Activated CD8-positive, alpha-beta memory T cell treated with anti-CD3 and anti-CD28 coated beads, Interleukin-2, amount 50 U/mL, for 4 hours (primary cell): ENCODE results near the gene TSPAN32.

Experiments
- DNase-seq: peaks from one replicate; pipeline ENCODE4 v3.0.0-alpha.2; 2020

The TSPAN32 gene

DNA sequence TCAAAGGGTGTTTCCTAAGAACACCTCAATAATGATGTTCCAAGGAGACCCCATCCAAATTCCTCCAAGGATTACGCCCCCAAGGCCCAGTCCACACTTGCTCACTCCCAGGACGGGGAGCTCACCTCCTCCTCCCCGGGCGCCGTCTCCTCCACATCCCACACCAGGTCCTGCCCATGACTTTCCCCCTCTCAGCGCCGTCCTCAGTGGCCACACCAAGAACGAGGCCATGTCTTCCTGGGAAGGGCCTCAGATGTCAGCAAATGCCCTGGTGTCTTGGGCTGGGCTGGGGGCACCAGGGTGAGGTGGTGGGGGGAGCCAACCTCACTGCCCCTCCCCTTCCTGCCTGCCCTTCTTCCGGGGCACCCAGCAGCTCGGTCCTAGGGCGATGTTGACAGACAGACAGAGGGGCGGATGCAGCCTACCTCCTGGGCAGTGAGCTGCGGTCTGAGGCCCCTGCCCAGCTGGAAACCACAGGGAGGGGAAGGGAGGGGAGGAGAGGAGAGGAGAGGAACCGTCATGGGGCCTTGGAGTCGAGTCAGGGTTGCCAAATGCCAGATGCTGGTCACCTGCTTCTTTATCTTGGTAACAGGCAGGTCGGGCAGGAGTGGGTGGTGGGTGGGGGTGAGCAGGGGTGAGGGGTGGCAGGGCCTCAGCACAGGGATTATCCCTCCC lies at the start of gene TSPAN32, which contains the start of gene C11orf21:
Gene TSPAN32, plus strand, starts transcription at position 383 of the 675 bp plus-strand sequence. Its CDS starts 137 bp downstream, at position 520.
Gene C11orf21, minus strand, starts transcription at position 288 of the 675 bp plus-strand sequence. Its CDS starts 110 bp downstream, at position 178.
- peak; percentile 49 for DNase-seq

DNA sequence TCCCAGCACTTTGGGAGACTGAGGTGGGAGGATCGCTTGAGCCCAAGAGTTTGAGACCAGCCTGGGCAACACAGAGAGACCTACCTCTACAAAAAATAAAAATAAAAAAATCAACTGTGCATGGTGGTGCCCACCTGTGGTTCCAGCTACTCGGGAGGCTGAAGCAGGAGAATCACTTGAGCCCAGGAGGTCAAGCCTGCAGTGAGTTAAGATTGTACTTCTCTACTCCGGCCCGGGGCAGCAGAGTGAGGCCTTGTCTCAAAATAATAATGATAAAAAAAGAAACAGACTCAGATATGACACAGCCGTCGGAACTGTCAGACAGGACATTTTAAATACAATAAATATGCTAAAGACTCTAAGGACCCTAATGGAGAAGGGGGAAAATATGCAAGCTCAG lies 49.8 kb upstream of the TSPAN32 start:
- no peak for DNase-seq

DNA sequence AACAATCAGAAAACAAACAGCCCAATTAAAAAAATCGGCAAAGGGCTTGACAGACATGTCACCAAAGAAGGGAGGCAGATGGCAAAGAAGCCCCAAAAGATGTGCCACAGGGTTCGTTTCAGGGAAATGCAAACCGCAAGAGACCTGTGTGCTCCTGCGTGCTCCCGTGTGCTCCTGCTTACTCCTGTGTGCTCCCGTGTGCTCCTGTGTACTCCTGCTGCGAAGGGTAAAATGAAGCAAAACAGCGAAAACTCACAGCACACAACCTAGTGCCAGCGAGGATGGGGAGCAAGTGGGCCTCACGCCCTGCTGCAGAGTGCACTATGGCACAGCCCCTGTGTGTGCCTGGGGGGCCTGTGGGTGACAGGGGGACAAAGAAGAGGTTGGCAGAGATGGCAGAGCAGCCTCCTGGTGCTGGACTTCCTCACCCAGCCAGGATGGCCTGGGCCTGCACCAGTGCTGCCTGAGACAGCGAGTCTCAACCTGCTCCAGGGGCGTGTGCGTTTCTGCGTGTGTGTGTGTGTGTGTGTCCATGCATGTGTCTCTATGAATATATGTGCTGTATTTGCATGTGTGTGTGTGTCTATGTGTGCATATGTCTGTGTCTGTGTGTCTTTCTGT lies 45.4 kb upstream of the TSPAN32 start:
- no peak for DNase-seq

DNA sequence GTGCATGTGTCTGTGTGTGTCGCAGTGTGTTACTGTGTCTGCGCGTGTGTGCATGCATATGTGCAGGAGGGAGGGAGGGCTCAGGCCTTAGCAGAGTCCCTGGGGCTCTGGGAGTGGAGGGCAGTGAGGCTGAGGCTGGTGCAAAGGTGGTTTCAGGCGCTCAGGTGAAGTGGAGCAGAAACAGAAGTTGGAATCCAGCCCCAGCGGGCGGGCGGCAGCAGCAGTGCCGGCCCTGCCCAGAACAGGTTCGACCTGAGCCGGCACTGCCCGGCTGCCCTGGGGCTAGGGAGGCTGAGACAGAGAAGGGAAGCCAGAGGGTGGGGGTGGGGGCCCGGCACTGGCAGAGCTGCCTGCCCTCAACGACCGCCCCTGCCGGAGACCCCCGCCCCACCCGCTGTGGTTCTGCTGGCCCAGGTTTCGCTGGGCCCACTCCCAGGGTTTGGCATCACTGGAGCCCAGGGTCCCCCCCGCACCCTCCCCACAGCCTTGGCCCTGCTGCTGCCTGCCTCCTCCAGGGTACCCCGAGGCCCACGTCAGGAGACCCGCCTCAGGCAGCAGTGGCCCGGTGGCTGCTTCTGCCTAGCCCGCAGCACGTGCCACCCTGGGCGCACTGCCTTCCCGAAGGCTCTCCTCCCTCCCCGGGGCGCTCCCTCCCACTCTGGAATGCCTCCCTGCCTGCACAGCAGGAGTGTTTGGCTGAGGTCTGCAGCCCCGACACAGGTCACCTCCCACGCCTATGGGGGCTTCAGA lies 44.7 kb upstream of the TSPAN32 start:
- DNase-seq = no peak

DNA sequence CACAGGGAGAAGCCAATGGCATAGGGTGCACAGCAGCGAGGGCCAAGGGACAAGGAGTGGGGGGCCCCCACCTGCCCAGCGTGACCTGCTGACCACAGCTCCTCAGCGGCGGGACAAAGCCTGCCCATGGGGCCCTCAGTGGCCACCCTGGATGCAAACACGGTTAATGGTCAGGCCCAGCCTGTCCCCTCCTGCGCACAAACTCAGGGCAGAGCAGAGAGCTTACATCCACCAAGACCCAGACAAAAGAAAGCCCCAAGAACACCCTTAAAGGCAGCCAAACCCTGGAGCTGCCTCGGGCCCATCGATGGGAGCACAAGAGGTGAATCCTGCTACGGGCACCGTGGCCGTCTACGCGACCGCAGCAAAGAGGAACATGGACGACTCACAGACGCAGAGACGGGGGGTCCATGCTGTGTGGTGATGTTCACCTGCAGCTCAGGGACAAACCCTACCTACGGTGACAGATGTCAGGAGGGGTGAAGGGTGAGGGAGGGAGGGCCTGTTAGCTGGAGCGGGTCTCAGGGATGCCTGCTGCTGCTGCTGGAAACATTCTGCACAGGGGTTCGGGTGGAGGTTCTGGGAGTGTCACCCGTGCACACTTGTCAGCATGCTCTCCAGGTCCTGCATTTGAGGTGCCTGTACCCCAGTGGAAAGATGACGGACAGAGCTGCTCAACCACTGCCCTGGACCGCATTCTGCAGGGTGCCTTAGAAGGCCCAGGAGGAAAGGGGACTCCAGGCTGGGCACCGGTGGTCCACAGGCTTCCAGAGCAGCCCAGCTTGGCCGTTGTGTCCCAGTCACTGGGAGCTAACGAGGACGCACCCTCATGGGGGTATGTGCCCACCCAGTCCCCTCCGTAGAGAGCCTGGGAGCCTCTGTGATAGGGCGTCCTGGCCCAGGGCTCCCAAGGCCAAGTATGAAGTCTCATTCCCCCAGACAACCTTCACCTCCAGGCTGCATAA lies 43.0 kb upstream of the TSPAN32 start:
- no peak for DNase-seq

GRCh38 chr11:2259466-2259830 lies 42.4 kb upstream of the TSPAN32 start:
- no peak for DNase-seq

DNA sequence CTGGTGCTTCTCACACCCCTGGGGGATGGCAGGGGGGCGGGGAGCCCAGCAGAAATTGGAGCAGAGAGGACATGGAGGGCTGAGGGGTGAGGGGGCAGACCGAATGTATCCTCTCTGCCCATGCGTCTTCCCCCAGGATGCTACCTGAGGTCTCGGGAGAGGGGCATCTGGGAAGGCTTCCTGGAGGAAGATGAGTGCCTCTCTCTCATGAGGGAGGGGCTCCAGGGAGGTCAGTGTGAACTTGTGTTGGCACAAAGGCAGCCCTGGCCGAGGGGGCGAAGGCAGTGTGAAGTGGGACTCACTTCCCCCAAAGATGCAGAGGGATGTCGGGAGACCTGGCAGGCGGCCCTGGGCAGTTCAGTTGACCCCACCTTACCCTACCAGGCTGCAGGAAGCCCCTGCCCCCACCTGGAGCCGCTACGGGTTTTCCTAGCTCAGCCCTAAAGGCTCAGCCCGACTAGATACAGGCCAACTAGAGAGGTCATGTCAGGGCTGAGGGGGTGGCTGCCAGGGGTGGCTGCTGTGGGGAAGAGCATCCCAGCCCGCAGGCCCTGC lies 41.8 kb upstream of the TSPAN32 start:
- no peak for DNase-seq

DNA sequence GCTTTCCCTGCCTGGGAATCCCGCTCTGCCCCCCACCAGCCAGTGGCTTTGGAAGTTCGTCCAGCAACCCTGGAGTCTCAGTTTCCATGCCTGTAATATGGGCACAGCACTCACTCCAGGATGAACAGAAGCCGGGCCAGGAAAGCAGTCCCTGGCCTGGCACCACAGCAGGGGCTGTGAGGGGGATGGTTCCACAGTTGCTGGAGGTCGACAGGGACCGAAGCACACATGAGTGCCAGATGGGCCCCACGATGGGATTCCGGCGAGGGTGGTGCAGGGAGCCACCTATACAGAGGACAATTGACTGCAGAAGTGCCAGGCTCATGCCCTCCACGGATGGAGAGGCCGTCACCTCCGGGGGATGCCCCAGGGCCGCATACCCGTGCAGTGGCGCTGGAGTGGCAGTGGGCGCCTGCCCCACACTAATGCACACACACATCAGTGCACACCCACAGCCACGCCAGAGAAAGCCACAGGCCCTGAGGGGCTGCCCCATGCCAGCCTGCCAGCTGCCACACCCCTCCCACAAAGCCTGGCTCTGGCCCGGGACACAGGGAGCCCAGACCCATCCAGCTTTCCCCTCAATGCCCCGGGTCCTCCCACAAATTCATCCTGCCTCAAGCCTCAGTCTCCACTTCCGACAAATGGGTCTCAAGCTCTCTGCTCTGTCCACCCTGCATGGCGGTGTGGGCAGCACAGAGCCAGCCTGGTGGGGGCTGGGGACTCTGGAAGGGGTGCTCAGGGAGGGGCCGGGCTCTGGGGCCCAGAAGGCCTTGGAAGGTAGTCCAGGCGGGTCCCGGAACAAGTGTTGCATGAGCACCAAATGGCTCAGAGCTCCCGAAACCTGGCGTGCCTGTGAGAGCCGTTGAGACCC lies 41.1 kb upstream of the TSPAN32 start:
- DNase-seq = no peak

DNA sequence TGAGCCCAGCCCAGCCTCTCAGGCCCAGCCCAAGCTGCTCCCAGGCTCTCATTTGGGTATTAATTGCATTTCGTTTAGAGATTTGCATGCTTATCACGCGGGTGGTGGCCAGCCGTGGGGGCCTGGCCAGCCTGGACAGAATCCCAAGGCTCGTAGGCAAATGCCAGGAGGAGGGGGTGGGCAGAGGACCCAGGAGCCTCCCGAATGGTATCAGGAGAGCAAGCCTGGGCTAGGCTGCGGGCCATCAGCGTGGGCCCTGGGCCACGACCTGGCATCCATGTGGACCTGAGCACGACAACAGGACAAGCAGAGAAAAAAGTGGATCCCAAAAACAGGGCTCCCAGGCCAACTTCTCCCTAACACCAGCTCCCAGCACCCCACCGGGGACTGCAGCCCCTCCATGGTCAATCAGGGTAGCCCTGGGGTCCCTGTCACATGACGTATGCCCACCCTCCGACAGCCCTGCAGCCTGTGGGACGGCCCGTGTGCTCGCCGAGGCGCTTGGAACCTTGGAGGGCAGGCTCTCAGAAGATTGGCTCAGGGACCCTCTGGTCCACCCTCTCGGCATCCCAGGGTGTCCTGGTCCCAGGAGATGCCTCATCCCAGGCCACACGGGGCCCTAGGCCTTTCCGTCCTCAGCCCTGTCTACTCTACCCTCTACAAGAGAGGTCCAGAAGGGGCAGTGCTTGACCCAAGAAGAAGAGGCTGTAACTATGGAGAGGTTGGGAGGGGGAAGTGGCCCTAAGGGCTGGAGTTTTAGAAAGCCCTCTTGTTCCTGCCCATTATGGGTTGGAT lies 40.2 kb upstream of the TSPAN32 start:
- no peak for DNase-seq

GRCh38 chr11:2262301-2263070 lies 39.3 kb upstream of the TSPAN32 start:
- DNase-seq = no peak

GRCh38 chr11:2263071-2263565 lies 38.7 kb upstream of the TSPAN32 start:
- no peak for DNase-seq

DNA sequence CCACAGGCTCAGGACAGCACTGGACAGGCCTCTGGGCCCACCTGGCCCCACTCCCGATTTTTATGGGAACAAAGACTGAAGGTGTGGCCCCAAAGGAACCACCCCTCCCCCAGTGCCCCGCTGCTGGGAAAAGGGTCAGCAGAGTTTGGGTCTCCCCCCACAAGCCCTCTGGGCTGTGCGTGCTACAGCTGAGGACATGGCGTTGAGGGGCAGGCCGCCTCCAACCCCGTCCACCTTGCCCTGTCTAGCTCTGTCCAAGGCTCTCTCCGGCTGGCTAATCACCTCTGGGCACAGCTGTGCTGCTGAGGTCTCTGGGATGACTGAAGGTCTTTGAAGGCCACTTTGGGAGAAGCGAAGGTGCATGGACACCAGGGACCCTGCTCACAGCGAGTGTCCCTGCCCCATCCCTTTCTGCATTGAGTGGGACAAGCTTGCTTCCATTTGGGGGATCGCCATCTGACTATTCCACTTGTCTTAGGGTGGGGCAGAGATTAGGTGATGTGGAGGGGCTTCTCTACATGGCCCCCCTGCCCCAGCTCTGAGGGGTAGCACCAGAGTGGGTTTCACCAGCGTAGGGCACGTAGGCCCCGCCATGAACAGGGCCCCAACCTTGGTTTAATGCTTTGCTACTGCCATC lies 38.0 kb upstream of the TSPAN32 start:
- no peak for DNase-seq

DNA sequence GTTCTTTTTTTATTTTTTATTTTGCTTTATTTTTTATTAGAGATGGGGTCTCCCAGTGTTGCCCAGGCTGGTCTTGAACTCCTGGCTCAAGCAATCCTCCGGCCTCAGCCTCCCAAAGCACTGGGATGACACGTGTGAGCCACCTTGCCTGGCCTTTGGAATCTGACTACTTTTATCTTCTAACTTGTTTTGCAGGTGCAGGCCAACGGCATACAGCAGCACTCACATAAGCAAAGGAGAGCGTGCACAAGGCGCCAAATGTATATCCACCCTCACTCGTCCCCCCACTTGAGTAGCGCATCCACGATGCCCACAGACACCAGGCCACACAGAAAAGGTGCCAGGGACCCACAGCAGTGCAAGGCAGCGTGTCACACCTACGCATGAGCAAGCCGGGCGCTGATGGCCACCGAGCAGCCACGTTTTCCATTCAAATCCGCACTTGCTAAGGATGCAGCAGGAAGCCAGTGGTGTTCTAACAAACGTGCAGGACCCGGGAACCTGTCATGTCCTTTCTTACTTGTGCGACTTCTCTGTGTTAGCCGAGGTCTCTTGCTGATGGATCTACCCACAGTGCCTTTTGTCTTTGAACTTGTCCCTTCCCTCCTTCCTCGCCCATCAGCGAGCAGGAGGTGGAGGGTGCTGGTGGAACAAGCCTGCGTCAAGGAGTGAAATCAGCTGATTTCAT lies 37.3 kb upstream of the TSPAN32 start:
- no peak for DNase-seq

- DNase-seq = no peak
Measured at GRCh38 chr11:2265396-2265795, 36.4 kb upstream of the TSPAN32 start.

DNA sequence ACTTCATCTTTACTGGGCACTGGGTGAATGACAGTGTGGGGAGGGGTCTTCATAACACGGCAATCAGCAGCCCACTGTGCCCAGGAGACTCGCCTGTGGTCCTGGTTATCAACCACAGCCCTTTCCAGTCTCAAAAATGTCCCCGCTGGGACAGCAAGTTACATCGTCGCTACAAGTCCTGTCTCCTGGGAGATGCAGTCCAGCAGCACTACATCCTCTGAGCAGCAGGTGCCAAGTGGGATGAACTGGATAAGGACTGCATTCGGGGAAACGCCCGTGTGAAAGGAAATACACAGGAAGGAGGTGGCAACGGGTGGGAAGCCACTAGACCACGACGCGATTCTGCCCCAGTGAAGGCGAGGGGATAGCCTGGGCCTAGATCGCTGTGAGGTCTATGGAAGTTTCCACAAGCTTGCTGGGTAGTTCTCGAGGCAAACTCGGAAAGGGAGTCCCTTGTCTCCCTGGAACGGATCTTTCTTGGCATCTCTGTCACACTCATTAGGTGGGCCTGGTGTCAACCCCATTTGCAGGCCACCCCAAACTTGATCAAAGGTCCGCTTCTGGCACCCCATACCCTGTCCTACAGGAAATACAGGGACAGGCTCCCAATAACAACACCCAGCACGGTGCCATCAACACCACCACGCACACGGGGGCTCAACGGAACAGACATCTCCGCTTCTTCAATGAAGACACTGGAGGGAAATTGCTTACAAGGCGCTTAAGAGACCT lies 35.8 kb upstream of the TSPAN32 start:
- no peak for DNase-seq

DNA sequence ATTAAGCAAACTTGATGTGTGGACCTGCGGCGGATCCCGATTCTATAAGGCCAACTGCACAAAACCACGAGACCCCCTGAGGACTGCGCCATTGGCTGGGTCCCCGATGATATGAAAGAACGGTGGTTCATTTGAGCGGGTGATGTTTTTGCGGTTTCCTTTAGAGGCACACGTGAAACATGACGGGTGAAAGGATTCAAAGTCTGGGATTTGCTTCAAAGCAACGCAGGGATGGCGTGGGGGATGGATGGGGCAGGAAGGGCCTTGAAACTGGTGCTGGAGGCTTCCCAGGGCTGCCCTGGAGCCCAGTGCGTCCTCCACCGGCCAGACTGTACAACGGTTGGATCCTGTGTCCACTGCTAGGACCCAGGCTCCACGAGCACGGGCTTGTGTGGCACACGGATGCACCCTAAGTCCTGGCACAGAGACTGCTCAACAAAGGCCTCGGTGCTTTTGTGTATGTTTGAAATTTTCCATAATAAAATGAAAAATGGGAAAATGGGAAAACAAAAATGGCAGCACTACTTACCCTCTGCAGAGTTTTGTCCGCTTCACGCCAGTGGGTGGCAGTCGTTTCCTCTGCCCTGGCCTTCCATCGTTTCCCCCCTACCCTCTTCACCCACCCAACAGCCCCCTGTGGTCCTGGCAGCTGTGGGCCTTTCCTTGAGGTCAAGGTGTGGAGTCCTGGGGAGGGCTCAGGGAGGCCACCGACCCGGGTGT lies 35.1 kb upstream of the TSPAN32 start:
- no peak for DNase-seq

DNA sequence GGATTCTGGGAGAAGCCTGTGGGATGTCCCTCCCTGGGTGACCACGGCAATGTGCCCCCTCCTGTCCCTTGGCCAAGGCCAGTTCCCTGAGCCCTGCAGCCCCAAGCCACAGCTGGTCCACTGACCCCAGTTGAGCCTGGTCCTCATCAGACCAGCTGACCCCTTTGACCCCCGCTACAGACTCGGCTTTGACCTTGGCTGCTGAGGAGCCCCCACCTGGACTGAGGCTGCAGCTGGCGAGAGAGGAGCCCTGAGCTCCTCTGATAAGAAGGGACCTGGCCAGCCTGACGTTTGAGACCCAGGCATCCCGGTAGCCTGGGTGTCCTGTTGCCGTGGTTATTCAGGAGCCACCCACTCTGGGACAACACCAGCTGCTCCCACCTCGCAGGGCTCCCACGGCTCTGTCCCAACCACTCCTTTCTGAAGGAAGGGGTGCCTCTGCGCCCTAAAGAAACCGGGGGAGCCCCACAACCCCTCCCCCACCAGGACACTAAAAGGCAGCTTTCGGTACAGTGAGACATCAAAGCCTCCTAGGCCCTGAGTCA lies 34.4 kb upstream of the TSPAN32 start:
- DNase-seq = no peak
